Stimulated activated CD4-positive, alpha-beta T cell treated with anti-CD3 and anti-CD28 coated beads, TNF-alpha, amount 100 ng/mL, for 1 hour (primary cell): ENCODE measurements around the gene KERA.

Experiments used
- DNase-seq, 3 donors: peaks; one replicate each; pipeline ENCODE4 v3.0.0-alpha.2; 2020; ENCODE audit warnings: low read depth in 3 of 3, low spot score in 1 of 3

The KERA gene

DNA sequence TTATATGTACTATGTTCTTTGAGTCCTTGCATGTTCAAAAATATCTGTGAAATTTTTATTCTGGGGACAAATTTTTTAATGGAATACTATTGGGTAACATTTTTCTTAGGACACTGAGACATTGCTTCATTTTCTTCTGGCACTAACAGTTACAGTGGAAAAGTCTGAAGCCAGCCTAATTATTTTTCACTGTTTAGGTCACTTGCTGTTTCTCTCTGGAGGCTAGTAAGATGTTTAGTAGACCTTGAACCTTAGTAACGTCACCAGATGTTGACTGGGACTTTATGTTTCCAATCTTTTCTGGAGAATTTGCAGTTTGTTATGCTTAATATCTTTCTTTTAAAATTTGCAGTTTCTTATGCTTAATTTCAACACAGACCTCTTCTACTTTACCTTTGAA, 40.8 kb downstream of the KERA start:
- no peak for DNase-seq

DNA sequence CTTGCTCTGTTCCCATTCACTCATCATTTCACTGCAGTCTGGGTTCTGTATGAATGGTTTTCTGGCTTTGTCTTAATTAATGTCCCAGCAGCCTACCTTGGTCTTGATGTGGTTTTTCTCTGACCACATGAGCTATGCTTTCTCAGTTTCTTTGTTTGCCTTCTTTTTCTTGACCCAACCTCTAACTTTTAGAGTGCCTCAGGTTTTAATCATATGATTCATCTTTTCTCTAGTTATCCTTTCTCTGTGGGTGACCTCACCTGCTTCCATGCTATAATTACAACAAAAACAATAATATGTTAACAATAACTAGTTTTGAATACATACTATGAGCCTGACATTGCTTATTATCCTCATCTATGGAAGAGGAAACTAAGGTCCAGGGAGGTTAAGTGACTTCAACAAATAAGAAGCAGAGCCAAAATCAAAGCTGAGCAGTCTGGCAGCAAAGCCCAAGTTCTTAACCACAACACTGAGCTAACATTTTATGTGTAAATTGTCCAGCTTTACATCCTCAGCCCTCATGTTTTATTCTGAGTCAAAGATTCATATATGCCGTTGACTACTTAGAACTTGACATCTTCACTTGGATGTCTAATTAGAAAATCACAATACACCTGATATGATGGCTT, 48.4 kb downstream of the KERA start:
- no peak for DNase-seq

DNA sequence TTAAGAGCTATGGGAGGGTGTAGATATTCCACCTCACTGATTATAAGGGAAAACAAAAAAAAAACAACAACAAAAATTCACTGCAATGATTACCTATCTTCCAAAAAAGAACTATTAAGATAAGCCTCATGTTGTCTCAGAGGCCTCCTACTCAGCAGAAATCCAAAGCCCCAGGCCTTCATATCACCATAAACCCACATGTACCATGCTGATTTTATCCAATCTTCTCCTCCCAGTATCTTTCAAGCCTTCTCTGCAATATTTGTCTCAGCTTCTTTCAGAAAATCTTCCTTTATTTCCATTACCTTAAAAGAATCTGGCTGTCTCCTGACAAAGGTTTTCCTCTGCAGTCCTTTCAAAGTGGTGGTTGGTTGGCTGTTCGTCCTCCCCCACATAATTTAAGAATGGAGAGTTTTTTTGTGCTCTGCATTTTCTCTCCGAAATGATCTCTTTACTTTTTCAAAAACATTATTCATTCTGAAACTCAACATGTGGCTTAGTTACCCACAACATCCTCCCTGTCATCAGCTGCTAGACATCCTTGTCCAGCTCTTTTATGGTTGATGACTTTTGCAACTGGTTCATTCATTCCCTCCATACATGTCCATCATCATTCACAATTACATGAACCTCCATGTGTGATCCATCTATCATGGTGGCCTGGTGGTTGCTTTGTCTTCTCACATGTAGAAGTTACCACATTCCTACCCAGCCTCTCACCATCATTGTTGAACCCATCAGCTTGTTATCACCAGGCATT, 50.1 kb downstream of the KERA start:
- no peak for DNase-seq

DNA sequence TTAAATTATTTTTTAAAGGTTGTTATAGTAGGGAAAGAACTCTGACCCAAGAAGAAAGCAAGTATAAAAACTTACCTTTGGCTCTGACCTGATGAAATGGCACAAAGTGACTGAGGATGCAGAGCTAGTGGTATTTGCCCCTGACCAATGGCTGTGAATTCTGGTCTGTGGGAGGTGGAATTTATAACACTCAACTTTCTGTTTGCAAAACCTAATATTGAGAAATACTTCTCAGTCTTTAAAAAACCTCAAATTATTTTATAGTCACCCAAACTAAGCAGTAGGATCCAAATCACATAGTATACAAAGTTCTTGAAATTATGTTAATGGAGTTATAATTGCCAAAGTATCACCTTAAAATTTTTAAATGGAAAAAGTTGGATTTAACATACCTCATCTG, 53.0 kb downstream of the KERA start, which contains the start of gene EPYC:
Gene EPYC, minus strand, starts transcription at position 101 of the 400 bp plus-strand sequence. CDS start 2,407 bp downstream, outside the sequence.
- DNase-seq = no peak

DNA sequence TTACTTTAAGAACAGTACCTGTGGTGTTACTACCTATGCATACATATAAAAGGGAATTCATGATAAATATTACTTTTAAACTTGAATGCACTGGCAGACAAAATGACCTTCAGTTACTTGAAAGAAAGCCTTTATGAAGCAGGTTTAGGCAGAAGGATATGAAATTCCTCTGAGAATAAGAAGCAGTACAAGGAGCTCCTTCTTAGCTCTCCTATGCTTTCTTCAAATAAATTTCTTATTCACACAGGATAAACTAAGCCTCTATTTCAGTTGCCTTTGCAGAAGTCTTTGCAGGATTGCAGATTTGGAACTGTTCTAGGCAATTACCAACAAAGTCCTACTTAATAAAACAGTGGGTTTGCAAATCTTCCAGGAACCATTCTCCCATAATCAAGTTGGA, 54.1 kb downstream of the KERA start:
- DNase-seq = no peak

DNA sequence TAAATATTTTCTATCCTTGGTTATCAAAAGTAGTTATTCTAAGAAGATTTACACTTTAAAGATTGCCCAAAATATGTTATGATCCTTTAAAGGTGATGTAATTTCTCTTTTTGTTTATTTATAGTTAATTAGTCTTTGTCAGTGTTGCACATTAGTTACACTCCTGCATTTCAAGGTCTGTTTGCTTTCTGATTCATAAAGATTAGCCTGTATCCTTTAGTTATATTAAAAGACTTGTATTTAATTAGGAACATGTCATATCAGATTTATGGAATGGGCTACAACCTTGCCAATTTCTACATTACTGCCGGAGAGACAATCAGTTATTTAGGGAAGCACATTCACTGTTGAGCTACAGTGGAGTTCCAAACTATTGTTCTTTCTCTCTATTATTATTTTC, 56.5 kb downstream of the KERA start:
- DNase-seq = no peak
